GM18520 (cell line): ENCODE results near the gene NR5A1.

ENCODE experiments used
- ATAC-seq: cut with Tn5 transposase; IDR thresholded peaks from one replicate; pipeline ENCODE4 v1.9.1; 2021; ENCODE audit not compliant: unreplicated experiment

The NR5A1 gene

DNA sequence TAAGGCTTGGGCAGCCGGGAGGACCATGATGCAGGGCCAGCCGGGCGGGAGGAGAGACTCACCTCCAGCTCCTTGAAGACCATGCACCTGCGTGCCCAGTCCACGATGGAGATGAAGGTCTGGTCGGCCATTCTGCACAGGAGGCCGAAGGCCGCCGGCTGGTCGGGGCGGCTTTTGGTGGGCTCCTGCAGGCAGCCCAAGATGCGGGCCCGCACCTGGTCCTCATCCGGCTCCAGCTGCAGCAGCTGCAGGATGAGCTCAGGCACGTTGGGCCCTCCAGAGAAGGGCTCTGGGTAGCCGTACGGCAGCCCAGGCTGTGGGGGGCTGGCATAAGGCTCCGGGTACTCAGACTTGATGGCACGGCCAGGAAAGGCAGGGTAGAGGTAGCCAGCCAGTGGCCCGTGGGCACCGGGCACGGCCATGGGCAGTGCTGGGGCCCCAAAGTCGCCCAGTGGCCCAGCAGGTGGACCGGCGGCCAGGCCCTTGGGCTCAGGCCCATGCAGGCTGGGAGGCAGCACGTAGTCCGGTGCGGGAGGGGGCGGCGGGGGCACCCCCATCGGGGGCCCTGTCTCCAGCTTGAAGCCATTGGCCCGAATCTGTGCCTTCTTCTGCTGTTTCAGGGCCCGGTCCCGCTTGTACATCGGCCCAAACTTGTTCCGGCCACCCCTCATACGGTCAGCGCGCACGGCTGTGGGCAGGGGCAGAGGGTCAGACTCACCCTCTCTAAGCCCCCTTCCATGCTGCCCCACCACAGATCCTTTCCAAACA is 7.0 kb downstream of the NR5A1 start:
- ATAC-seq = no peak

GRCh38 chr9:124499216-124499615 is 8.0 kb downstream of the NR5A1 start:
- ATAC-seq = no peak

- no peak for ATAC-seq
These were observed 8.6 kb downstream of the NR5A1 start for GRCh38 chr9:124498499-124499146.

GRCh38 chr9:124498040-124498439 is 9.2 kb downstream of the NR5A1 start:
- no peak for ATAC-seq

DNA sequence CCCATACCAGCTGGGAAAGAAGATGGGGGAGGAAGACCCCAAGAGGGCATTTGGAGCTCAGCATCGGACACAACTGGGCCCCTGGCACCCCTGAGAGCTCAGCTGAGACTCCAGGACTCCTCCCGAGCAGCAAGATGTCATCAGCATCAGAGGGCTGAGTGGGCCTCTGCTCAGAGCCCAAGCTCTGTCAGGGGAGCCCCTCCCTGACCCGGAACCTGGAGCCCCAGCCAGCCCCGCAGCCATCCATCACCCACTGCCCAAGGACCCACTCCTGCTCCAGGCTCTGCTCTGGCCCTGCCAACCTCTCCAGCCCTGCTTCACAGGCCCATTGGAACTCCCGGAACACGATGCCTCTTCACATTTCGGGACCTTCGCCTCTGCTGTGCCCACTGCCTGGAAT is 9.8 kb downstream of the NR5A1 start:
- ATAC-seq = no peak

DNA sequence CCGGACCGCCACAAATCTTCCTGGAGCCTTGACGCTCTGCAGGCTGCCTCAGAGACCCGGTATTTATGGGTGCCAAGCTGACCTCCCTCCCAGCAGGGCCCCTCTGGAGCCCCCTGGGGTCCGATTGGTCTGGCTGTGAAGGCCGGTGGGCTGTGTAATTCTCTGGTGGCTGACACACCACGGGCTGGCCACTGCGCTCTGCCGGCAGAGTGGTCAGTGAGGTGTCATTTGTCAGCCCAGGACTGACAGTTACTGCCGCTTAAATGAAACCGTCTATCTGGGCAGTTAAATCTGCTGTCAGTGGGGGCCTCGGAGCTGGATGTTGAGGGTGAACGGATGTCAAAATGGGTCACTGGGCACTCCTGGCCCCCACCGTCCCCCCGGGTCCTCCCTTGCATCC is 10.7 kb downstream of the NR5A1 start:
- ATAC-seq = no peak

GRCh38 chr9:124496075-124496449 is 11.1 kb downstream of the NR5A1 start:
- no peak for ATAC-seq

DNA sequence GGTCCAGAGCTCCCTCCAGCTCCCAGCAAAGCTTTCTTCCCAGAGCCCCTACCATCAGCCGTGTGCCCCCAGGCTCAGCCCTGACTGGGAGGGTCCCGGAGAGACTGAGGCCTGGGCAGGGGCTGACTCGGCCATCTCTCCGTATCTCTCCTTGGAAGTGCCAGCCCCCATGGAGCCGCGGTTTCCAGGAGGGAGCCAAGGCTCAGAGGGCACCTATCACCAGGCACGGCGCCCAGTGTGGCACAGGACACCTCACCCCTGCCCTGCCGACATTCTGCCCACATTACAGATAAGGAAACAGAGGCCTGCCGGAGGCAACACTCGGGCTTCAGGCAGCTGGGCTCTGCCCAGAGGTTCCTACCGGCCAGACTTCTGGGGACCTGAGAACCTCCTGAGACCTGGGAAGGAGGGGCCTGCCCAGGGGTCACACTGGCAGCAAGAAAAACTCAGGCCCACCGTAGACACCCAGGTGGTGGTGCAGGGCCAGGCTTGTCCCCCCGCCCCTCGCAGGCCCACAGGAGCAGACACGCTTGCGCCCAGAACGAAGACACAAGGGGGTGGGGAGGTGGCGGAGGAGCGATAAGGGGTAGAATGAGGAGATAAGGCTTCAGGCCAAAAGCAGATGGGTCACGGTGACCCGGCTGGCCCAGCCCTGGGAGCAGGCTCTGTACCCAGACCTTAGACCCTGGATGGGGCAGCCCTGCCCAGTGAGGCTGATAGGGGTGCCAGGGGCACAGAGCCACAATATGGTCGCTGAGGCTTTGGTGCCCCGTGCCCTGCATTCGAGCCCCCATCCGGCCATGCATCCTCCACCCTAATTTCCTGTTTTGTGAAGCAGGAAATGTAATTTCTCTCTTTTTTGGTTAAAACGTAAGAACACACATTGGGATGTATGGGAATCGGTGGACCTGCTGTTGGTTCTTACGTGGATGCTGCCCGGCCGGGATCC is 11.8 kb downstream of the NR5A1 start:
- no peak for ATAC-seq

DNA sequence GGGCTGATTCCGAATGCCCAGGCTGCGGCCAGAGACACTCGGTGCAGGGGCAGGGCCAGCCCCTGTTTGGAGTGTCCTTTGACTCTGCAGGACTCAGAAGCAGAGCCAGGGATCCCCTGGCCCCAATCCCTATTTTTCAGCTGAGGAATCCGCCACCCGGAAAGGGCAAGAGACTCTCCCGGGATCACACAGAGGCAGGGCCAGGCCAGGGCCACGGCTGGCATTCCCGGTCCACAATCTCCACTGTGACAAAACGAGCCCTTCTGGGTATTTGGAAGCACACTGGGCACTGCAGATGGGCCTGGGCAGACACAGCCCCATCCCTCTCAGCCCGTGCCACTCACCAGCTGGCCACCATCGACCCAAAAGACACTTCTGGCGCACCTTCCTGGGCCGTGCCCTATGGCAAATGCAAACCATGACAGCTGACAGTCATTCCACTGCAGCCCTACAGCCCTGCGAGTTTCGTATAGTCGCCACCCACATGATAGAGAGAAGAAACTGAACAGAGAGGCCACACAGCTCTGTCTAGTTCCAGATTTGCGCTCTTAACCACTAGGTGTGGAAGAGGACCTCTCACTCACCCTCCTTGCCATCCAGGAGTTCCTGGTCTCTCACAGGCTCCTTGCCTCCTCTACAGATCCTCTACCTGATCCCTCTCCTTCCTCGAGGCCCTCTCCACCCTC is 13.3 kb downstream of the NR5A1 start:
- ATAC-seq = no peak

- ATAC-seq = no peak
These were observed 14.0 kb downstream of the NR5A1 start for GRCh38 chr9:124493218-124493617.

DNA sequence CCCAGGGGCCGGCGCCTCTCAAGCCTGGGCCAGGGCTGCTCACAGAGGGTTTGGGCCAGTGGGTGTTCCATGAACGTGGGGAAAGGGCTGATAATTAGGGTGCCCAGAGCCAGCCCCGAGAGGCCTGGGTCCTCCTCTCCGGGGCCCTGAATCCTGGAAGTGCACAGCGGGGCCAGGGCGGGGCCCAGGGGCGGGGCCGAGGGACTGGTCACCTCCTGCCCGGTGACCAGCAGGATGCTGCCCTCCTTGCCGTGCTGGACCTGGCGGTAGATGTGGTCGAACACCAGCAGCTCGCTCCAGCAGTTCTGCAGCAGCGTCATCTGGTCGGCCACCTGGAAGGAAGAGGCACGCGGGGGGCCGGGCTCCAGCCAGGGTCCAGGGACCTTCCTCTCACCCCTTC is 14.4 kb downstream of the NR5A1 start:
- no peak for ATAC-seq

GRCh38 chr9:124491049-124491975 is 15.9 kb downstream of the NR5A1 start:
- no peak for ATAC-seq

DNA sequence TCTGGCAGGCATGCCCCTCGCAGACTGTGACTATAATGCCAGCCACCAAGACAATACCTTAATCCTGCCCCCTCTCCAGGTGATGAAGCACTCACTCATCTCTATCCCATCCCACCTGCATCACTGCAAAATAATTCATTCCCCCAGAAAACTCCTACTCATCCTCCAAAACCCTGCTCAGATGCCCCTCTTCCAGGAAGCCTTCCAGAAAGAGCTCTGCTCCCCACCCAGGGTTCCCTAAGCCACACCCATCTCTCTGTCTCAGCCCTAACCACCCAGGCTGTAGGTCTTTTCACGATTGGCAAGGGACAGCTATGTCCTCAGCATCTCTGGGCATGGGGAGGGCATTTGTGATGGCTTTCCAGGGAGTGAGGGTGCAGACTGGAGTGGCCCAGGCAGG is 17.2 kb downstream of the NR5A1 start:
- ATAC-seq = no peak

GRCh38 chr9:124489222-124489621 is 18.0 kb downstream of the NR5A1 start:
- no peak for ATAC-seq

DNA sequence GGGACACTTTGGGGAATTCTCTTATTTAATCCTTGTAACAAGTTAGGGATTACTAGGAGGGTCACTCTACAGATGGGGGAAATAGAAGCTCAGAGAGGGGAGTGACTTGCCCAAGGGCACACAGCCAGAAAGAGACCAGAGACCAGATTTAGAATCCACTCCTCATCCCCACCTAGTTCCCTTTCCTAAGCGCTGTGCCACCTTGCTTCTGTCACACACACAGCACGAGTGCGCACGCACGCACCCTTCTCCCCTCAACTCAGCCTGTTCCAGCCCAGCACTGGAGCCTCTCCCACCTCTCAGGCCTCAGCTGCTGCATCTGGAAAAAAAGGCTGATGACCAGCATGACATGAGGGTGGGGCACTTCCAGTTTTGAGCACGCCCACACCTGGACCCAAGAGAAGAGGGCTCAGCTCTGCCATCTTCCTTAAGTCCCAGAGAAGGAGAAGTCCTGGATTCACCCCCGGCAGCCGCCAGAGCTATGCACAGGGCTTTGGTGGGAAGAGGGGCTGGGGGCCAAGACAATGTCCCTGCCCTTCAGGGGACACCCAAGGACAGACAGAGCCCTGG is 18.5 kb downstream of the NR5A1 start:
- no peak for ATAC-seq

- ATAC-seq = no peak
These were observed 19.7 kb downstream of the NR5A1 start for GRCh38 chr9:124487260-124488182.

DNA sequence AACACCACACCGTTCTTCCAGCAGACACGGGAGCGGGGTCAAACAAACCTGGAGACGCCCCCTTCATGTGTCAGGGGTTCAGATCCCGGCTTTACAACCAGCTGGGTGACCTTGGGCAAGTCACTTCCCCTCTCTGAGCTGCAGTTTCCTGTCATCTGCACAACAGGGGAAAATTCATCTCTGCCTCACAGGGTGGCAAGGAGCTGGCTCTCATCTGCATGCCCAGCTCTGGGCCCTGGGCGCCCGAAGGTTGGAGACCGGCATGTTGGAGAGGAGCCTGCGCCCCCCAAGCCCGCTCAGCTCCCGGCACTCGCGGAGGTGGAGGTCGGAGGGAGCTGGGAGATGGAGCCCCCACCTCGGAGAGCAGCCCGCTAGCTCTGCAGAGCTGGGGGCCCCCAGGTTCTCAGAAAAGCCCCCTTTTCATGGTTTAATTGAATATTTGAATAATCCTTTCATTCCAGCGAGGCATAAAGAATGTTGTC is 20.4 kb downstream of the NR5A1 start:
- ATAC-seq = no peak

DNA sequence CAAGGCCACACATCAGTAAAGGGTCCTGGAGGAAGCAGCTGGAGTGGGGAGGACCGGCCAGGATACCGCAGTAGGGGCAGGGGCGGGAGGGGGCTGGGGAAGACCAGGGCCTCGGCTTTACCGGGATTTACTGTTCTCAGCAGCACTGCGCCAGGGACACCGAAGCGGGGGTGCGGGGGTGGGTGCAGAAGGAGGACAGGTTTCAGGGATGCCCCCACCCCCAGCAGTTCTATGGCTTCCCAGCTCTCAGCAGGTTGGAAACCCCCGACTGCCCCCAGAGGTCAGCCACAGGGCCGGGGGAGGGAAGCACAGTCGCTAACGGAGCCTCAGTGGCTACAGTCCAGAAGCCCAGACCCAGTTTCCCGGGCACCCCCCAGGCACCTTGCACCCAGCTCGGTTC is 21.3 kb downstream of the NR5A1 start:
- ATAC-seq = no peak
